Measurements from ENCODE around the gene ARL3. TPM values are rescaled to one million over a fixed set of nuclear protein-coding genes. Genes with fewer than 3 reads are reported as not detected.

ARL3 gene
- total RNA-seq, 1 donor from 2014 or later = 7.3 TPM

DNA sequence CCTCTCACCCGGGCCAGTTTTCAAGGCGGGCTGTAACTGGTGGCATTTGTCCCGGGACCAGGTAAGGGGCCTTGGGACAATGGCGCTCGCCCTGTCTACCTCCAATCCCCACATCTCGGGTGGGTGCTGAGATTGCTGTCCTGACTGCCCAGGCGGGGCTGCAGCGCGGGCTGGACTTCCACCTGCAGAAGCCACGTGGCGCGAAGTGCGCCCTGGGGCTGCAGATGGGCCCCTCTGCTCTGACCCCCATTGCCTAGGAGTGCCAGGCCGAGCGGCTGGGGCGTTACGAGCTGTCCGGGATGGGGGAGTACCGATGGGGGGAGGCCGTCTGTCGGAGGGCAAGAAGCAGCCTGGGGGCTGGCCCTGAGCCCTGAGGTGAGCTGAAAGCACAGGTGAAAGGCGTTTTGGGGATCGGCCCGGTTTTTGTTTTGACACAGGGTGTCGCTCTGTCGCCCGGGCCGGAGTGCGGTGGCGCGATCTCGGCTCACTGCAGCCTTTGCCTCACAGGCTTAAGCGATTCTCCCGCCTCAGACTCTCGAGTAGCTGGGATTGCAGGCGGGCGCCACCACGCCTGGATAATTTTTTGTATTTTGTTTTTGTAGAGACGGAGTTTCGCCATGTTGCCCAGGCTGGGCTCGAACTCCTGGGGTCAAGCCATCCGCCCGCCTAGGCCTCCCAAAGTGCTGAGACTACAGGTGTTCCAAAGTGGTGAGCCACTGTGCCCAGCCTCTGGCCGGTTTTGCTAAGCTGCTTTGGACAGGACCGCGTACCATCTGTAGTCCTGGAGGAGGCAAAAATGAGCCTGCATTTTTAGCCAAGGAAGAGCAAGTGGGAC is 641 bp upstream of the ARL3 start, which contains the start of gene SFXN2:
SFXN2 (plus strand) TSS at position 16 of the 835 bp plus-strand sequence. CDS start 12,001 bp downstream, outside the sequence.
- Histone ChIP-seq H3K27me3 (ENCODE audit: low read depth) (no peaks in the 10 kb centered on the region), H3K36me3 (no peaks in the 10 kb centered on the region), H3K27ac (peak within 1 kb of the TSS; percentile 85), H3K4me1 (peaks cover 19% of the 10 kb centered on the region), H3K4me3 (peak within 1 kb of the TSS; percentile 99), H3K9me3 (no peaks in the 10 kb centered on the region)
- ATAC-seq = peak; percentile 40 to 47
- TF ChIP-seq CTCF (IDR thresholded peaks at IDR 0.05) = no peak
- DNase-seq = peak; percentile 67
- intact Hi-C loops (cut with DNase I) = no loop called here

- H3K27ac ChIP-seq = peak overlapping the region; percentile 85
- intact Hi-C loops (cut with DNase I) = no loop called here
- ATAC-seq (peak; percentile 75 to 82), DNase-seq (no peak)
- no peaks in the 10 kb centered on the region for H3K27me3 ChIP-seq (ENCODE audit: low read depth)
- no peak for TF ChIP-seq CTCF (IDR thresholded peaks at IDR 0.05)
- no peaks in the 10 kb centered on the region for H3K9me3 ChIP-seq
- H3K4me3 ChIP-seq = peak overlapping the region; percentile 99
- H3K36me3 ChIP-seq = no peaks in the 10 kb centered on the region
- H3K4me1 ChIP-seq = peaks cover 19% of the 10 kb centered on the region
These were observed 721 bp downstream of the ARL3 start for GRCh38 chr10:102713539-102713813.

- Histone ChIP-seq H3K9me3 (no peaks in the 10 kb centered on the region), H3K4me3 (peak overlapping the region; percentile 99), H3K36me3 (no peaks in the 10 kb centered on the region), H3K4me1 (peaks cover 19% of the 10 kb centered on the region), H3K27ac (peak overlapping the region; percentile 85), H3K27me3 (ENCODE audit: low read depth) (no peaks in the 10 kb centered on the region)
- TF ChIP-seq CTCF (IDR thresholded peaks at IDR 0.05) = no peak
- no peak for DNase-seq
- no peak for ATAC-seq
- intact Hi-C loops (cut with DNase I) = no loop called here
These were observed 1.2 kb downstream of the ARL3 start for GRCh38 chr10:102712843-102713538.

- intact Hi-C loops (cut with DNase I) = no loop called here
- ATAC-seq (no peak), DNase-seq (no peak)
- H3K4me3 ChIP-seq = no peak overlapping the region
- no peak for TF ChIP-seq CTCF (IDR thresholded peaks at IDR 0.05)
- no peak overlapping the region for H3K27ac ChIP-seq
- no peaks in the 10 kb centered on the region for H3K9me3 ChIP-seq
- no peaks in the 10 kb centered on the region for H3K27me3 ChIP-seq (ENCODE audit: low read depth)
- peaks cover 19% of the 10 kb centered on the region for H3K4me1 ChIP-seq
- no peaks in the 10 kb centered on the region for H3K36me3 ChIP-seq
These were observed 2.1 kb downstream of the ARL3 start for GRCh38 chr10:102712089-102712488.

DNA sequence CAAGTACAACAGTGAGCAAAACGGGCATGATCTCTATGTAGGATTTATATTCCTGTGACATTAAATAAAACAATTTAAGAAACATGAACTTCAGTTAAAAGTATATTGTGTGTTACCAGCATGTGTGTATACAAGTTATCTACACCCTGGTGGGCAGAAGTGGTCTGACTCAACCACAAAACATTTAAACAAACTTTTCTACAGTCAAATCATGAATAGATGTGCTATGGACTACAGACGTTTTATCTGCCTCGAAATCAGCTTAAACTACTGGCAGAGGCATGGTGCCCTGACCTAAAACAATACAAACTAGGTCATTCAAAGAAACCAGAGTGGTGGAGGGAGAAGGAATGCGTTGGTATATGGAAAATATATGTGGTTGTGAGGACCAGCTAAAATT is 3.6 kb downstream of the ARL3 start:
- intact Hi-C loops (cut with DNase I) = no loop called here
- no peaks in the 10 kb centered on the region for H3K9me3 ChIP-seq
- DNase-seq = no peak
- no peak for ATAC-seq
- H3K27ac ChIP-seq = no peak overlapping the region
- no peaks in the 10 kb centered on the region for H3K27me3 ChIP-seq (ENCODE audit: low read depth)
- peaks cover 19% of the 10 kb centered on the region for H3K4me1 ChIP-seq
- no peak for TF ChIP-seq CTCF (IDR thresholded peaks at IDR 0.05)
- no peaks in the 10 kb centered on the region for H3K36me3 ChIP-seq
- H3K4me3 ChIP-seq = no peak overlapping the region
